ENCODE measurements around the gene LRP1B. TPM values are rescaled to one million over a fixed set of nuclear protein-coding genes. Genes with fewer than 3 reads are reported as not detected.
"Not testable (repeated sequence)": the region's sequence is repeated elsewhere in the genome, so short reads cannot be mapped to it uniquely, and the experiment has no call there.

LRP1B gene
- total RNA-seq, 1 donor from 2014 or later: 71.4 TPM

GRCh38 chr2:141003967-141004657, 1126.7 kb downstream of the LRP1B start:
- no peak for DNase-seq

- no peak for DNase-seq
These were observed 1129.1 kb downstream of the LRP1B start for GRCh38 chr2:141001750-141002149.

GRCh38 chr2:140998577-140998976, 1132.2 kb downstream of the LRP1B start:
- DNase-seq: no peak

GRCh38 chr2:140998017-140998416, 1132.8 kb downstream of the LRP1B start:
- DNase-seq: no peak

GRCh38 chr2:140994856-140995255, 1136.0 kb downstream of the LRP1B start:
- no peak for DNase-seq

- DNase-seq: no peak
These were observed 1140.4 kb downstream of the LRP1B start for GRCh38 chr2:140990416-140990815.

GRCh38 chr2:140988597-140988996, 1142.2 kb downstream of the LRP1B start:
- DNase-seq: no peak

GRCh38 chr2:140986456-140986855, 1144.4 kb downstream of the LRP1B start:
- DNase-seq: no peak

GRCh38 chr2:140975237-140975636, 1155.6 kb downstream of the LRP1B start:
- DNase-seq: no peak

GRCh38 chr2:140972724-140973123, 1158.1 kb downstream of the LRP1B start:
- no peak for DNase-seq

GRCh38 chr2:140964324-140964723, 1166.5 kb downstream of the LRP1B start:
- DNase-seq: not testable (repeated sequence)

- no peak for DNase-seq
These were observed 1180.9 kb downstream of the LRP1B start for GRCh38 chr2:140949932-140950331.

- no peak for DNase-seq
These were observed 1183.6 kb downstream of the LRP1B start for GRCh38 chr2:140947236-140947635.

- no peak for DNase-seq
These were observed 1186.9 kb downstream of the LRP1B start for GRCh38 chr2:140943867-140944266.

- no peak for DNase-seq
These were observed 1188.5 kb downstream of the LRP1B start for GRCh38 chr2:140942284-140942683.

GRCh38 chr2:140929849-140930248, 1201.0 kb downstream of the LRP1B start:
- DNase-seq: no peak

GRCh38 chr2:140918426-140918825, 1212.4 kb downstream of the LRP1B start:
- no peak for DNase-seq

GRCh38 chr2:140916410-140916809, 1214.4 kb downstream of the LRP1B start:
- no peak for DNase-seq

- DNase-seq: no peak
These were observed 1220.1 kb downstream of the LRP1B start for GRCh38 chr2:140910683-140911082.

GRCh38 chr2:140905083-140905781, 1225.6 kb downstream of the LRP1B start:
- DNase-seq: no peak

GRCh38 chr2:140895378-140895777, 1235.4 kb downstream of the LRP1B start:
- DNase-seq: no peak

- DNase-seq: no peak
These were observed 1237.1 kb downstream of the LRP1B start for GRCh38 chr2:140893685-140894084.

GRCh38 chr2:140892911-140893637, 1237.7 kb downstream of the LRP1B start:
- DNase-seq: no peak

All from occipital lobe (tissue), 2 donors.